HL-60 (cell line): ENCODE data around the gene IHH.

Experiments
- DNase-seq, 2 experiments: peaks; one replicate each; pipeline ENCODE4 v3.0.0-alpha.2; 2010 to 2020; ENCODE audit warnings: low read depth in 1 of 2, low spot score in 1 of 2
- H3K27ac ChIP-seq: fragments of 250-450 bp; sonication (Bioruptor Pico); replicated peaks from 2 replicates; pipeline ENCODE4 v1.5.1; 2020; ENCODE audit warnings: mild to moderate bottlenecking, moderate library complexity
- H3K27me3 ChIP-seq: fragments of 250-450 bp; sonication (Bioruptor Pico); 2 replicates; pipeline ENCODE4 v1.5.1; 2021; ENCODE audit warnings: mild to moderate bottlenecking, moderate library complexity; ENCODE audit not compliant: insufficient read depth, poor library complexity, severe bottlenecking
- H3K4me3 ChIP-seq: replicated peaks from 2 replicates; pipeline ENCODE4 v1.5.1; 2011; ENCODE audit warnings: mild to moderate bottlenecking, control low read depth, low read length; ENCODE audit not compliant: insufficient read depth
- GABPA ChIP-seq: IDR thresholded peaks from 2 replicates; pipeline ENCODE4 v1.6.1; 2012; ENCODE audit warnings: low read depth
- POLR2AphosphoS5 ChIP-seq: IDR thresholded peaks from 2 replicates; pipeline ENCODE4 v1.6.1; 2012; ENCODE audit warnings: low read depth
- SPI1 ChIP-seq: IDR thresholded peaks from 2 replicates; pipeline ENCODE4 v1.6.1; 2012; ENCODE audit warnings: low read depth, mild to moderate bottlenecking, borderline replicate concordance
- TF ChIP-seq, protein P1 (sequence below): IDR thresholded peaks from one replicate; pipeline ENCODE4 v1.5.1; 2011; ENCODE audit warnings: low read length, control low read depth, inconsistent platforms; ENCODE audit not compliant: insufficient read depth
- TF ChIP-seq, protein P2 (sequence below): IDR thresholded peaks from 2 replicates; pipeline ENCODE4 v1.6.1; 2012; ENCODE audit warnings: low read depth; ENCODE audit not compliant: insufficient replicate concordance

The IHH gene

DNA sequence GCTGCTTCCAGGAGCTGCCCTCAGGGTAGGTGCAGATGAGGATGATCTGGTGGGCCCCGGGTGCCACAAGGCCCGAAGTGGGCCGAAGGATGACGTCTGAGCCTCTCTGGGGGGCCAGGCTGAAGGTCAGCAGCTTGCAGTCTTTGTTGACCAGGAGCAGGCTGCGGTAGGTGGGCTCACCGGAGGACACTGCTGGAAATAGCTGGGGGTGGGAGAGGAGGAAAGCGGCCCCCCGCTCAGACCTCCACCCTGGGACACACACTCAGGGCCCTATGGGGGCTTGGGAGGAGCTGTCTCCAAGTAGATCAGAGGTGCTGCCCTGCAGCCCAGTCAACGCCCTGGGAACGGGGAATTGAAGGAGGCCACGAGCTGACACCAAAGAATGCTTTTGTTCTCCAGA lies 36.7 kb downstream of the IHH start:
- DNase-seq: no peak
- Histone ChIP-seq H3K4me3 (no peak overlapping the region), H3K27me3 (peaks cover 4% of the 10 kb centered on the region), H3K27ac (no peak overlapping the region)
- TF ChIP-seq, protein P1, sequence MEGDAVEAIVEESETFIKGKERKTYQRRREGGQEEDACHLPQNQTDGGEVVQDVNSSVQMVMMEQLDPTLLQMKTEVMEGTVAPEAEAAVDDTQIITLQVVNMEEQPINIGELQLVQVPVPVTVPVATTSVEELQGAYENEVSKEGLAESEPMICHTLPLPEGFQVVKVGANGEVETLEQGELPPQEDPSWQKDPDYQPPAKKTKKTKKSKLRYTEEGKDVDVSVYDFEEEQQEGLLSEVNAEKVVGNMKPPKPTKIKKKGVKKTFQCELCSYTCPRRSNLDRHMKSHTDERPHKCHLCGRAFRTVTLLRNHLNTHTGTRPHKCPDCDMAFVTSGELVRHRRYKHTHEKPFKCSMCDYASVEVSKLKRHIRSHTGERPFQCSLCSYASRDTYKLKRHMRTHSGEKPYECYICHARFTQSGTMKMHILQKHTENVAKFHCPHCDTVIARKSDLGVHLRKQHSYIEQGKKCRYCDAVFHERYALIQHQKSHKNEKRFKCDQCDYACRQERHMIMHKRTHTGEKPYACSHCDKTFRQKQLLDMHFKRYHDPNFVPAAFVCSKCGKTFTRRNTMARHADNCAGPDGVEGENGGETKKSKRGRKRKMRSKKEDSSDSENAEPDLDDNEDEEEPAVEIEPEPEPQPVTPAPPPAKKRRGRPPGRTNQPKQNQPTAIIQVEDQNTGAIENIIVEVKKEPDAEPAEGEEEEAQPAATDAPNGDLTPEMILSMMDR: no peak
- no peak for TF ChIP-seq POLR2AphosphoS5
- TF ChIP-seq GABPA: no peak
- TF ChIP-seq, protein P2, sequence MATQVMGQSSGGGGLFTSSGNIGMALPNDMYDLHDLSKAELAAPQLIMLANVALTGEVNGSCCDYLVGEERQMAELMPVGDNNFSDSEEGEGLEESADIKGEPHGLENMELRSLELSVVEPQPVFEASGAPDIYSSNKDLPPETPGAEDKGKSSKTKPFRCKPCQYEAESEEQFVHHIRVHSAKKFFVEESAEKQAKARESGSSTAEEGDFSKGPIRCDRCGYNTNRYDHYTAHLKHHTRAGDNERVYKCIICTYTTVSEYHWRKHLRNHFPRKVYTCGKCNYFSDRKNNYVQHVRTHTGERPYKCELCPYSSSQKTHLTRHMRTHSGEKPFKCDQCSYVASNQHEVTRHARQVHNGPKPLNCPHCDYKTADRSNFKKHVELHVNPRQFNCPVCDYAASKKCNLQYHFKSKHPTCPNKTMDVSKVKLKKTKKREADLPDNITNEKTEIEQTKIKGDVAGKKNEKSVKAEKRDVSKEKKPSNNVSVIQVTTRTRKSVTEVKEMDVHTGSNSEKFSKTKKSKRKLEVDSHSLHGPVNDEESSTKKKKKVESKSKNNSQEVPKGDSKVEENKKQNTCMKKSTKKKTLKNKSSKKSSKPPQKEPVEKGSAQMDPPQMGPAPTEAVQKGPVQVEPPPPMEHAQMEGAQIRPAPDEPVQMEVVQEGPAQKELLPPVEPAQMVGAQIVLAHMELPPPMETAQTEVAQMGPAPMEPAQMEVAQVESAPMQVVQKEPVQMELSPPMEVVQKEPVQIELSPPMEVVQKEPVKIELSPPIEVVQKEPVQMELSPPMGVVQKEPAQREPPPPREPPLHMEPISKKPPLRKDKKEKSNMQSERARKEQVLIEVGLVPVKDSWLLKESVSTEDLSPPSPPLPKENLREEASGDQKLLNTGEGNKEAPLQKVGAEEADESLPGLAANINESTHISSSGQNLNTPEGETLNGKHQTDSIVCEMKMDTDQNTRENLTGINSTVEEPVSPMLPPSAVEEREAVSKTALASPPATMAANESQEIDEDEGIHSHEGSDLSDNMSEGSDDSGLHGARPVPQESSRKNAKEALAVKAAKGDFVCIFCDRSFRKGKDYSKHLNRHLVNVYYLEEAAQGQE: no peak
- TF ChIP-seq SPI1: no peak

DNA sequence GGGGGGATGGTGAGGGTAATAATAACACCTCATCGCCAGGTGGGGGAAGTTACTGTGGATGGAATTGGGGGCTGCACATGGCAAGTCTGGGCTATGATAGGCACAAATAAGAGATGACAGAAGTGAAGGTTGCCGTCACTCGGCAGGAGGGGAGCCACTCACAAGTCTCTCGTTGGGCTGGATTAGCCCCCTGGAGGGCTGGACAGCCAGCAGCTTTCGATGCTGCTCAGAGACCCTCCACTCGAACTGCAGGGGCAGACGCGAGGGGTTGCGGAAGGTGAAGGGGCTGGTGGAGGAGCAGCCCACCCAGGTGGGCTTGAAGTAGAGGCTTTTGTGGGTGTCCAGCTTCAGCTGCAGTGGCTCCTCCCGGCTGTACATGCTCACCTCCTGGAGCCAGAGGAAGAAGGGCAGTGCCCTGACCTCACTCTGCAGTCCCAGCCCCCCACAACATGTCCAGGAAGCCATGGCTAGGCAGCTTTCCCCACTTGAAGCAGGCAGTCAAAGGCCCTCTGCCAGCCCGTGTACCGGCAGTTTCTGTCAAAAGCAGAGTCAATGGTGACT lies 37.6 kb downstream of the IHH start:
- no peak overlapping the region for H3K4me3 ChIP-seq
- DNase-seq: no peak
- no peak for TF ChIP-seq POLR2AphosphoS5
- no peak for TF ChIP-seq GABPA
- TF ChIP-seq SPI1: no peak
- TF ChIP-seq, protein P1: no peak
- TF ChIP-seq, protein P2: no peak
- no peak overlapping the region for H3K27ac ChIP-seq
- H3K27me3 ChIP-seq: peaks cover 4% of the 10 kb centered on the region

DNA sequence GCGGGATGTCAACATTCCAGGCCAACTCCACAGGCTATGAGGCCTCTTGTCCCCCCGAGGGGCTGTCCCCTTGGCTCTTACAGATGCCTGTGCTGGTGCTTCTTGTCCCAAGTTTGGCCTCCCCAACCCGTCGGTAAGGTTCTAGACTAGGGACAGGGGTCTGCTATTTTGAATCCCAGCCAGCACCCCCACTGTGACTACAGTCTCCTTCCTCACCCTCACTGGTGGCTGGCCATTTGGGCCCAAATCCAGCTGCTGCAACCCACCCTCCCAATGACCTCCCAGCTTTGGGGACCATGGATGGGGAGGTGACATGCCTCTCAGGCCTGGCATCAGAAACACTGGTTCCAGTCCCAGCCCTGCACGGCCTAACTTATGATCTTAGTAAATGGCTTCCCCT lies 38.1 kb downstream of the IHH start:
- no peak for DNase-seq
- TF ChIP-seq POLR2AphosphoS5: no peak
- TF ChIP-seq, protein P1: no peak
- no peak for TF ChIP-seq SPI1
- TF ChIP-seq GABPA: no peak
- TF ChIP-seq, protein P2: no peak
- Histone ChIP-seq H3K4me3 (no peak overlapping the region), H3K27ac (no peak overlapping the region), H3K27me3 (peaks cover 4% of the 10 kb centered on the region)
